Right lobe of liver (tissue), 6 donors: Measurements from ENCODE around the gene DAND5. TPM values are rescaled to one million over a fixed set of nuclear protein-coding genes. Genes with fewer than 3 reads are reported as not detected.

ENCODE experiments used
- ATAC-seq, 4 donors: fragments of 200-7000 bp; cut with Tn5 transposase; one replicate each; pipeline ENCODE4 v1.9.1; 2020; ENCODE audit warnings: mild to moderate bottlenecking in 4 of 4, moderate library complexity in 4 of 4
- DNase-seq, 3 donors: peaks; one replicate each; pipeline ENCODE4 v3.0.0-alpha.2; 2020
- H3K27ac ChIP-seq, 3 donors: fragments of 200-600 bp; one replicate each; pipeline ENCODE4 v1.8.0; 2022
- H3K27me3 ChIP-seq, 2 donors: fragments of 200-600 bp; one replicate each; pipeline ENCODE4 v1.8.0; 2022
- H3K36me3 ChIP-seq, 4 donors: fragments of 200-600 bp; sonication (generic) in 1 of 4; one replicate each; pipeline versions ENCODE4 v1.5.1 to v1.8.0; 2017 to 2022; ENCODE audit warnings: control low read depth in 1 of 4
- H3K4me1 ChIP-seq, 4 donors: fragments of 200-600 bp; sonication (generic) in 1 of 4; one replicate each; pipeline versions ENCODE4 v1.5.1 to v1.8.0; 2017 to 2022; ENCODE audit warnings: control low read depth in 1 of 4
- H3K4me3 ChIP-seq, 3 donors: fragments of 200-600 bp; one replicate each; pipeline ENCODE4 v1.8.0; 2022
- H3K9me3 ChIP-seq, 4 donors: fragments of 200-600 bp; sonication (generic) in 1 of 4; one replicate each; pipeline versions ENCODE4 v1.5.1 to v1.8.0; 2017 to 2022; ENCODE audit warnings: control low read depth in 1 of 4
- POLR2A ChIP-seq: fragments of 450-650 bp; IDR thresholded peaks from one replicate; pipeline ENCODE4 v1.6.1; 2017; ENCODE audit warnings: antibody characterized with exemption, mild to moderate bottlenecking
- WGBS: methylation state at CpG from one replicate; pipeline ENCODE4 v1.1.6; 2018; ENCODE audit warnings: low coverage, low lambda C conversion rate; ENCODE audit not compliant: insufficient coverage; ENCODE audit errors: missing lambda C conversion rate; 5-methylcytosine and 5-hydroxymethylcytosine counted together
- intact Hi-C, 2 donors: fragments of 100-400 bp; cut with DNase I; formaldehyde crosslinking; loops; one replicate each; pipeline versions ENCODE4 v1.11.2 to v1.14.1; 2022
- total RNA-seq, 6 experiments: library from RNA; depleted of rRNA in 2 of 6; stranded (reverse); fragments of >200 nt in 2 of 6; fragmentation: NEBNext Ultra II Directional in 3 of 6; extraction: Animal tissue kit (Norgen Biotek cat#: 25700) in 3 of 6; gene quantifications; one replicate each; pipeline versions ENCODE4 v1.1.0 to v1.2.4, GENCODE V29; 2016 to 2023
- TF ChIP-seq, protein P1 (sequence below), 4 donors: fragments of 200-600 bp in 3 of 4; fragments of 450-650 bp in 1 of 4; IDR thresholded peaks; one replicate each; pipeline versions ENCODE4 v1.5.1 to v1.8.0; 2016 to 2022; ENCODE audit warnings: antibody characterized with exemption in 4 of 4, mild to moderate bottlenecking in 2 of 4
- donor health status: DM: no; HTN: yes; CAD: no.
- donor health status: DM: no; HTN: no; CAD: no.
- donor health status: DM: no; HTN: no; CAD: no.
- donor health status: DM: no; HTN: yes; CAD: no.
- donor health status: DM: no; HTN: yes; CAD: no.

DAND5 gene
- total RNA-seq, 6 experiments from 2014 or later, result not detected

DNA sequence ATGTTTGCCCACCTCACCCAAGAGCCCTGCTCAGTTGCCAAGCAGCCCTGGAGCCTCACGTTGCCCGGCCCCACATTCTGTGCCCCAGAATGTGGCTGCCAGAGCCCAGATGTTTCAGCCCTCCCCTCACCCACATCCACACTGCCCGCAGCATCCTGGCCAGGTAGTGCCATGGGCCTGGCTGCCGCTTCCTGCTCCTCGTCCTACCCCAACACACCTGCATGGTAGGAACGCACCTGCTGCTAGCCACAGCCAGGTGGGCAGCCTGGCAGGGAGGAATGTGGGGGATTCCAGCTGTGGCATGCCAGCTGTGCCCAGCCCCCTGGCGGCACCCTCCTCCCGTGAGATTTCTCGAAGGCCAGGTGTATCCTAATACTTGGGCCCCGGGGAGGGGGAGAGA, 18.4 kb downstream of the DAND5 start:
- TF ChIP-seq POLR2A, result no peak
- TF ChIP-seq, protein P1, sequence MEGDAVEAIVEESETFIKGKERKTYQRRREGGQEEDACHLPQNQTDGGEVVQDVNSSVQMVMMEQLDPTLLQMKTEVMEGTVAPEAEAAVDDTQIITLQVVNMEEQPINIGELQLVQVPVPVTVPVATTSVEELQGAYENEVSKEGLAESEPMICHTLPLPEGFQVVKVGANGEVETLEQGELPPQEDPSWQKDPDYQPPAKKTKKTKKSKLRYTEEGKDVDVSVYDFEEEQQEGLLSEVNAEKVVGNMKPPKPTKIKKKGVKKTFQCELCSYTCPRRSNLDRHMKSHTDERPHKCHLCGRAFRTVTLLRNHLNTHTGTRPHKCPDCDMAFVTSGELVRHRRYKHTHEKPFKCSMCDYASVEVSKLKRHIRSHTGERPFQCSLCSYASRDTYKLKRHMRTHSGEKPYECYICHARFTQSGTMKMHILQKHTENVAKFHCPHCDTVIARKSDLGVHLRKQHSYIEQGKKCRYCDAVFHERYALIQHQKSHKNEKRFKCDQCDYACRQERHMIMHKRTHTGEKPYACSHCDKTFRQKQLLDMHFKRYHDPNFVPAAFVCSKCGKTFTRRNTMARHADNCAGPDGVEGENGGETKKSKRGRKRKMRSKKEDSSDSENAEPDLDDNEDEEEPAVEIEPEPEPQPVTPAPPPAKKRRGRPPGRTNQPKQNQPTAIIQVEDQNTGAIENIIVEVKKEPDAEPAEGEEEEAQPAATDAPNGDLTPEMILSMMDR (IDR thresholded peaks at IDR 0.05), result no peak
- no peak overlapping the region for H3K4me3 ChIP-seq
- ATAC-seq (no peak), DNase-seq (no peak)
- H3K27me3 ChIP-seq, result no peaks in the 10 kb centered on the region
- no peaks in the 10 kb centered on the region for H3K9me3 ChIP-seq
- H3K27ac ChIP-seq, result no peak overlapping the region
- no peaks in the 10 kb centered on the region for H3K36me3 ChIP-seq
- intact Hi-C loops, result no loop called here
- 73% methylated on average over 2 of the region's 10 CpGs for WGBS
- no peaks in the 10 kb centered on the region for H3K4me1 ChIP-seq

DNA sequence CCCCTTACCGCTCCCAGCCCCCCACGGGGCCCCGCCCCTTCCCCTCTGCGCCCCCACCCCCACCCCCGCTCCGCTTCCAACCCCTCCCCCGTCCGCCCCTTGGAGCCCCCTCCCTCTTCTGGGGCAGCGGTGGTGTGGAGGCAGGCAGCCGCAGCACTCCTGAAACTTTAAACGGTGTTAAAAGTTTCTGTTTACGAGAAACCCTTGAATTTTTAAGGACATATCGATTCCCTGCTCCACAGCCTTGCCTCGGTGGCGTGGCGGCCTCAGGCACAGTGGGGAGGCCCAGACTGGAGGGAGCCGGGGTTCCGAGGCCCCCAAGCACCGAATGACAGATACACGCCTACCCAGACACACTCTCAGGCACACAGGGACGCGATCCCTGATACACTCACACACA, 21.1 kb downstream of the DAND5 start:
- Histone ChIP-seq H3K4me3 (no peak overlapping the region), H3K9me3 (no peaks in the 10 kb centered on the region), H3K36me3 (no peaks in the 10 kb centered on the region), H3K4me1 (no peaks in the 10 kb centered on the region), H3K27me3 (no peaks in the 10 kb centered on the region), H3K27ac (no peak overlapping the region)
- 35% methylated on average over 17 of the region's 22 CpGs for WGBS
- intact Hi-C loops, result no loop called here
- DNase-seq (no peak), ATAC-seq (no peak)
- TF ChIP-seq, protein P1 (IDR thresholded peaks at IDR 0.05), result no peak
- TF ChIP-seq POLR2A, result no peak

DNA sequence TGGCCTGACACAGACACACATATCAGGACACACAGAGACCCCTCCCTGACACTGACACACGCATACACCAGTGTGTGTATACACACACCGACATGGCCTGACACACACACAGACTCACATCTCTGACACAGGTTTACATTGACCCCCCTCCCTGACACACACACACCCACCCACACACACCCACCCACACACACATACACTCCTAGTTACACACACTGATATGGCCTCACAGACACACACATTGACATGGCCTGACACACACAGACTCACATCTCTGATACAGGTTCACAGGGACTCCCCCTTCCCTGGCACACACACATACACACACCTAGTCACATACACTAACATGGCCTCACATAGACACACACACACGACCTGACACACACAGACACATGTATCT, 21.5 kb downstream of the DAND5 start:
- ATAC-seq (no peak), DNase-seq (no peak)
- no peaks in the 10 kb centered on the region for H3K27me3 ChIP-seq
- H3K4me1 ChIP-seq, result no peaks in the 10 kb centered on the region
- H3K4me3 ChIP-seq, result no peak overlapping the region
- no peaks in the 10 kb centered on the region for H3K9me3 ChIP-seq
- WGBS, result 47% methylated on average over 3 of the region's 3 CpGs
- TF ChIP-seq POLR2A, result no peak
- TF ChIP-seq, protein P1 (IDR thresholded peaks at IDR 0.05), result no peak
- intact Hi-C loops, result no loop called here
- no peaks in the 10 kb centered on the region for H3K36me3 ChIP-seq
- no peak overlapping the region for H3K27ac ChIP-seq

DNA sequence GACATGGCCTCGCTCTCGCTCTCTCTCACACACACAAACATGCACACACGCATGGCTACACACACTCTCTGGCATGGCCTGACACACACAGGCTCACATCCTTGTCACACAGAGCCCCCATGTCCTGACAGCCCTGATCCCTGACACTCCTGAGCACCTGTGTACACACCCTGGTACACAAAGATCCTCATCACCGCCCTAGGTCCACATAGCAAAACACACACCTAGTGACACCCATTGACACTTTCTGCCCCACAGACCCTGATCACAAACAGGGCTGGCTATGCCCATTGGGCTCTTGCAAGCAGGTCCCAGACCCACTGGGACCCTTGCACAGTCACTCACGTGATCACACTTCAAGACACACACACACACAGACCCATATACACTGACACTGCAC, 21.9 kb downstream of the DAND5 start:
- intact Hi-C loops, result no loop called here
- H3K4me1 ChIP-seq, result no peaks in the 10 kb centered on the region
- TF ChIP-seq, protein P1 (IDR thresholded peaks at IDR 0.05), result no peak
- no peak for TF ChIP-seq POLR2A
- H3K4me3 ChIP-seq, result no peak overlapping the region
- DNase-seq (no peak), ATAC-seq (no peak)
- no peak overlapping the region for H3K27ac ChIP-seq
- WGBS, result 83% methylated on average over 4 of the region's 5 CpGs
- H3K27me3 ChIP-seq, result no peaks in the 10 kb centered on the region
- no peaks in the 10 kb centered on the region for H3K36me3 ChIP-seq
- no peaks in the 10 kb centered on the region for H3K9me3 ChIP-seq

DNA sequence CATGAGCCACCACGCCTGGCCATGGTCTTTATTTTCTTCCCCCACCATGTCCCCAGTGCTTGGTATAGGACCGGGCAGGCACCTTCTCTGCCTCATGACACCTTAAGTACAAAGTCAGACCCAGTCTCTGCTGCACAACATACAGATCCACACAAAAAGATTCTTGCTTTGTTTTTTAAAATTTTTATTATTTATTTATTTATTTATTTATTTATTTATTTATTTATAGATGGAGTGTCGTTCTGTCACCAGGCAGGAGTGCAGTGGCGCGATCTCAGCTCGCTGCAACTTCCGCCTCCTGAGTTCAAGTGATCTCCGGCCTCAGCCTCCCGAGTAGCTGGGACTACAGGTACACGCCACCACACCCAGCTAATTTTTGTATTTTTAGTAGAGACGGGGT, 23.4 kb downstream of the DAND5 start:
- H3K27ac ChIP-seq, result no peak overlapping the region
- DNase-seq (no peak), ATAC-seq (no peak)
- intact Hi-C loops, result no loop called here
- no peaks in the 10 kb centered on the region for H3K9me3 ChIP-seq
- no peaks in the 10 kb centered on the region for H3K36me3 ChIP-seq
- TF ChIP-seq, protein P1 (IDR thresholded peaks at IDR 0.05), result no peak
- TF ChIP-seq POLR2A, result no peak
- H3K27me3 ChIP-seq, result no peaks in the 10 kb centered on the region
- H3K4me1 ChIP-seq, result peaks cover 0 to 11% (median 3%) of the 10 kb centered on the region in 4 donors
- no peak overlapping the region for H3K4me3 ChIP-seq
- 91% methylated on average over 10 of the region's 11 CpGs for WGBS
